NCI-H1417 treated with DMSO at 0.1 percent for 48 hours (cell line): Measurements from ENCODE around the gene NPTX1.

Experiments used
- DNase-seq: peaks from one replicate; lab custom pipeline; 2025; lab: John Stamatoyannopoulos, UW

Gene NPTX1

GRCh38 chr17:80426671-80427326, 49.6 kb downstream of the NPTX1 start:
- DNase-seq: no peak

DNA sequence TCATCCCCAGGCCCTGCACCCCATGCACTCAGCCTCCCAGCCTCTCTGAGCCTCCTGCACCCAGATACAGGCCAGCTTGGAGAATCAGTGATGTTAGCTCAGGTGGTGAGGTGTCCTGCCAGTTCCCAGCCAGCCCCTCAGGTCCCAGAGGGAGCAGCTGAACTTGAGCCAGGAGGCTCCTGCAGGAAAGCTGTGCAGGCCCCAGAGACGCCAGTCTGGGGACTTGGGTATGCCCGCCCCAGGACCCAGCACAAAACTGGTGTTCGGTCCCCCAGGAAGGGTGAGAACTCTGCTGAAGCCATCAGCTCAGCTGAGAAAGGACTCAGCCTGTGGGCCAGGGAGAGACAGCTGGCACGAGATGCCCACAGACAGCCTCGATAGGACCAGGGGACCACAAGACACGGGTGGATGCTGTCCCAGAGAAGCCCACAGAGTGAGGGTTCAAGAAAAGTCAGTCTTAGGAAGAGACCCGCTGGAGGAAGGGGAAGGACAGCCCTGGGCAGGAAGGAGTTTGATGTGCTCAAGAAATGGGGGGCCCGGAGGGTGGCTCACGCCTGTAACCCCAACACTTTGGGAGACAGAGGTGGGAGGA, 50.5 kb downstream of the NPTX1 start:
- DNase-seq: no peak

- DNase-seq: no peak
Measured at GRCh38 chr17:80424878-80425765, 51.3 kb downstream of the NPTX1 start.

- DNase-seq: no peak
Measured at GRCh38 chr17:80424261-80424660, 52.1 kb downstream of the NPTX1 start.

DNA sequence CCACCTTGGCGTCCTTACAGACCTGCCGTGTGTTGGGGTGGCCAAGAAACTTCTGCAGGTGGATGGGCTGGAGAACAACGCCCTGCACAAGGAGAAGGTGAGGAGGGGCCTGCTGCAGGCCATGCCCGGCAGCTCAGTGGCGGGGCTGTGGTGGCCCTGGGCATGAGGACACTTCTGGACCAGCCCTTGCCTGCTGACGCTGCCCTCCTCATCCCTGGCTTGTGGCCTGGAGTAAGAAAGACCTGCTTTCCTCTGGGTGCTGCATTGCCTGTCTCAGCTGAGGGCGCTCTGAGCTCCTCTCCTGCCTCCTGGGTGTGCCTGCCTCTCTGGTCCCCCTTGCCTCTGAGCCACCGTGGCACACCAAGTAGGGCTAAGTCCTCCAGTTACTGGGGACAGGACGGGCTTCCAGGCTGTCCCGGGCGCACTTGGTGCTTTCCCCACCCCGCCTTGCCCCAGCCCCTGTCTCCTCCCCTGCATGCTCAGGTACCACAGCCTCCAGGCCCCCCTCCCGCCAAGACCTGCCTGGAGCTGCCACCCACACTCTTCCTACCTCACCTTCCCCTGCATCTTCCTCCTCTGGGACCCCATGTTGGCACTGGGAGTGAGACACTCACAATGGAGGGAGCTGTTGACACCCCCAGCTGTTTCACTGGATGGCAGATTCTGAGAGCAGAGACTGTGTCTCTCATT, 52.7 kb downstream of the NPTX1 start:
- no peak for DNase-seq

- DNase-seq: no peak
Measured at GRCh38 chr17:80422981-80423380, 53.4 kb downstream of the NPTX1 start.

DNA sequence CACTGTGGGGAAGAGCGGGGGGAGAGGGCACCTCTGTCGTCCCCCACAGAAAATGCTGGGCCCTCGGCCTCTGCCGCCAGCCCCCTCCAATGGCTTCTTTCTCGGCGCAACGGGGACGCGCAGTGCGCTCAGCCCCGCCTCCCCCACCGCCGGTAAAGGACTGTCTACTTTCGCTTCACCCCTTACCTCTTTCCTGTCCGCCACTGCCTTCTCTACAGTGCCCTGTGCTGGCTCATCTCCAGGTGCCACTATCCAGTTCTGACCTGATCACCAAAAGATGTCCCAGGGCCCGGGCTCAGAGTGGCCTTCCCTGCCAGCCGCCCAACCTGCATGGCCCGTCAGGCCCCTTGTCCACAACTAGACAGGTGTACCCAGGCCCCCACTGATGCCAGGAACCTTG, 54.1 kb downstream of the NPTX1 start:
- no peak for DNase-seq

GRCh38 chr17:80421381-80422090, 54.9 kb downstream of the NPTX1 start:
- no peak for DNase-seq

- DNase-seq: no peak
Measured at GRCh38 chr17:80419255-80419654, 57.2 kb downstream of the NPTX1 start.

GRCh38 chr17:80418589-80418988, 57.8 kb downstream of the NPTX1 start:
- no peak for DNase-seq
